Fibroblast of mammary gland (primary cell): Measurements from ENCODE around the gene PDE8A.
A peak's percentile ranks its signal among the peaks of the same experiment; 100 is the strongest.
"Not testable (repeated sequence)": the region's sequence is repeated elsewhere in the genome, so short reads cannot be mapped to it uniquely, and the experiment has no call there.

Experiments
- DNase-seq: peaks from one replicate; pipeline ENCODE4 v3.0.0-alpha.2; 2010; ENCODE audit warnings: low read depth
- H3K4me3 ChIP-seq: 2 replicates; pipeline ENCODE4 v1.5.1; 2011; ENCODE audit warnings: low read depth, mild to moderate bottlenecking, low read length, moderate library complexity; ENCODE audit not compliant: control insufficient read depth
- CTCF ChIP-seq: conservative IDR thresholded peaks from 2 replicates; pipeline ENCODE4 v1.5.1; 2011; ENCODE audit warnings: low read depth, low read length, inconsistent platforms; ENCODE audit not compliant: control insufficient read depth, insufficient read depth

PDE8A gene

GRCh38 chr15:85168642-85169173 is 187.1 kb downstream of the PDE8A start:
- no peak overlapping the region for H3K4me3 ChIP-seq
- DNase-seq = peak; percentile 8
- TF ChIP-seq CTCF = peak; percentile 51

GRCh38 chr15:85171736-85172135 is 190.1 kb downstream of the PDE8A start:
- no peak for TF ChIP-seq CTCF
- no peak overlapping the region for H3K4me3 ChIP-seq
- no peak for DNase-seq

- TF ChIP-seq CTCF = no peak
- no peak overlapping the region for H3K4me3 ChIP-seq
- peak; percentile 41 for DNase-seq
These were observed 191.3 kb downstream of the PDE8A start for GRCh38 chr15:85172846-85173490.

- not testable (repeated sequence) for DNase-seq, H3K4me3 ChIP-seq
These were observed 192.0 kb downstream of the PDE8A start for GRCh38 chr15:85173630-85174029.

GRCh38 chr15:85174521-85174920 is 192.9 kb downstream of the PDE8A start:
- TF ChIP-seq CTCF = no peak
- DNase-seq = no peak
- H3K4me3 ChIP-seq = no peak overlapping the region

GRCh38 chr15:85177042-85177515 is 195.4 kb downstream of the PDE8A start:
- not testable (repeated sequence) for H3K4me3 ChIP-seq
- peak; percentile 48 for DNase-seq

GRCh38 chr15:85178308-85178707 is 196.7 kb downstream of the PDE8A start:
- no peak overlapping the region for H3K4me3 ChIP-seq
- DNase-seq = no peak
- no peak for TF ChIP-seq CTCF

GRCh38 chr15:85179700-85180099 is 198.0 kb downstream of the PDE8A start:
- no peak for TF ChIP-seq CTCF

GRCh38 chr15:85185350-85185749 is 203.7 kb downstream of the PDE8A start:
- not testable (repeated sequence) for H3K4me3 ChIP-seq

More at GRCh38 chr15:85179700-85180099, 198.0 kb downstream of the PDE8A start:
- no peak for DNase-seq
- H3K4me3 ChIP-seq = no peak overlapping the region

GRCh38 chr15:85188171-85188577 is 206.5 kb downstream of the PDE8A start:
- not testable (repeated sequence) for DNase-seq, H3K4me3 ChIP-seq

More at GRCh38 chr15:85185350-85185749, 203.7 kb downstream of the PDE8A start:
- DNase-seq = not testable (repeated sequence)
